ENCODE results near the gene PIM2. TPM values are rescaled to one million over a fixed set of nuclear protein-coding genes. Genes with fewer than 3 reads are reported as not detected.

The PIM2 gene
- polyA plus RNA-seq, 2 of the 4 experiments (the other 2 are of a cell fraction), result 8.2 to 8.8 TPM

GRCh38 chrX:48961585-48962091, 42.8 kb upstream of the PIM2 start:
- WGBS (ENCODE audit: missing lambda C conversion rate), result 70% methylated on average over 4 of the region's 5 CpGs
- ChIA-PET POLR2A (no interaction called here), CTCF (interaction anchor here (3.6 kb wide), 1 partner anchor 11 kb away, joined by 14 read pairs; the partner anchor contains the start of gene KCND1)
- DNase-seq (ENCODE audit: low read depth in 1 of 2, low spot score in 1 of 2) (no peak), FAIRE-seq (no peak), ATAC-seq (no peak)
- Histone ChIP-seq H3K9me3 (no peaks in the 10 kb centered on the region), H3K27ac (no peak overlapping the region), H3K4me2 (no peak overlapping the region), H3K4me3 (no peak overlapping the region), H3K4me1 (peaks cover 7% of the 10 kb centered on the region; the same call in 2 of the 3 replicates)
- TF ChIP-seq HDAC2 (IDR thresholded peaks at IDR 0.05) (no peak), NR3C1 (IDR thresholded peaks at IDR 0.05) (no peak), ELK1 (IDR thresholded peaks at IDR 0.05; ENCODE audit: low read depth, low read length) (no peak), BCL3 (IDR thresholded peaks at IDR 0.05) (no peak), TFCP2L1 (CRISPR knock-in tag; IDR thresholded peaks at IDR 0.05) (no peak), SREBF2 (IDR thresholded peaks at IDR 0.05) (no peak), ATOH8 (CRISPR knock-in tag; IDR thresholded peaks at IDR 0.05; ENCODE audit: low read depth) (no peak), CHD4 (IDR thresholded peaks at IDR 0.05; ENCODE audit: borderline replicate concordance) (no peak)

- FAIRE-seq, result no peak
- H3K4me2 ChIP-seq, result no peak overlapping the region
- TF ChIP-seq PBX3 (IDR thresholded peaks at IDR 0.05) (no peak), HMGXB4 (CRISPR knock-in tag; IDR thresholded peaks at IDR 0.05; ENCODE audit: borderline replicate concordance) (no peak), HOXB13 (CRISPR knock-in tag; IDR thresholded peaks at IDR 0.05; ENCODE audit: low read depth) (no peak), EHMT2 (IDR thresholded peaks at IDR 0.05; ENCODE audit: low read depth) (no peak), HEYL (CRISPR knock-in tag; IDR thresholded peaks at IDR 0.05) (no peak), KDM1A (IDR thresholded peaks at IDR 0.05; ENCODE audit: low read depth) (no peak), ZC3H11A (IDR thresholded peaks at IDR 0.05) (no peak), SREBF2 (IDR thresholded peaks at IDR 0.05) (no peak), TFCP2L1 (CRISPR knock-in tag; IDR thresholded peaks at IDR 0.05) (no peak), NFE2L2 (conservative IDR thresholded peaks at IDR 0.05; ENCODE audit: low read length) (no peak)
- 94% methylated on average over 2 of the region's 2 CpGs for WGBS (ENCODE audit: missing lambda C conversion rate)
- no peak overlapping the region for H3K4me3 ChIP-seq
- ChIA-PET POLR2A (interaction anchor here (3.6 kb wide), 1 partner anchor 82 kb away, joined by 40 read pairs; the partner anchor contains the start of gene TFE3), CTCF (interaction anchor here (3.1 kb wide), 1 partner anchor 12 kb away, joined by 17 read pairs; the partner anchor contains the start of gene KCND1)
- peaks cover 19% of the 10 kb centered on the region for H3K4me1 ChIP-seq
- ATAC-seq, result no peak
- no peaks in the 10 kb centered on the region for H3K9me3 ChIP-seq
- no peak overlapping the region for H3K27ac ChIP-seq
- no peak for DNase-seq (ENCODE audit: low read depth in 1 of 2, low spot score in 1 of 2)
Measured at GRCh38 chrX:48960291-48960690, 41.5 kb upstream of the PIM2 start.

Data from A549 (cell line).